Suppressor macrophage treated with lipopolysaccharide for 1 hour (primary cell): ENCODE measurements around the gene RAPGEF5.

Experiments used
- DNase-seq, 3 donors: peaks; one replicate each; pipeline ENCODE4 v3.0.0-alpha.2; 2020 to 2022

The RAPGEF5 gene

GRCh38 chr7:22210355-22210754 is 146.6 kb downstream of the RAPGEF5 start:
- DNase-seq = no peak

GRCh38 chr7:22208799-22209198 is 148.2 kb downstream of the RAPGEF5 start:
- no peak for DNase-seq

GRCh38 chr7:22207724-22208225 is 149.2 kb downstream of the RAPGEF5 start:
- DNase-seq = no peak

- no peak for DNase-seq
Measured at GRCh38 chr7:22205631-22206030, 151.3 kb downstream of the RAPGEF5 start.

DNA sequence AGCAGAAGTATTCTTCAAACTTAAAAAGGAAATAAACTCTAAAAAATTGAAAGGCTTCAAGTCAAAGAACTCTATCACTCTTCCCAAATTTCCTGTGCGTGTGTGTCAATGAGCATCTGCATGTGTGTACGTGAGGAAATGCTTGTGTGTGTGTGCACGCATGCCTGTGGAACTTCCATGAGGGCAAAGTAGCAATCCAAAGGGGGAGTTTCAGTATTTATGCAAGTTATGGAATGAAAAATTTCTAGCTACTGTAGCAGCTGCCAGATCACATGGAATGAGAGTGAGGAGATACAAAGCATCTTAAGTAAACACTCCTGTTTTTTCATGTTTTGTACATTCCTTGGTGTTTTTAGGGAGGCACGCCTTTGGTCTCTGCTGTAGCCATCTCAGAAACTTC is 152.6 kb downstream of the RAPGEF5 start:
- DNase-seq = no peak

DNA sequence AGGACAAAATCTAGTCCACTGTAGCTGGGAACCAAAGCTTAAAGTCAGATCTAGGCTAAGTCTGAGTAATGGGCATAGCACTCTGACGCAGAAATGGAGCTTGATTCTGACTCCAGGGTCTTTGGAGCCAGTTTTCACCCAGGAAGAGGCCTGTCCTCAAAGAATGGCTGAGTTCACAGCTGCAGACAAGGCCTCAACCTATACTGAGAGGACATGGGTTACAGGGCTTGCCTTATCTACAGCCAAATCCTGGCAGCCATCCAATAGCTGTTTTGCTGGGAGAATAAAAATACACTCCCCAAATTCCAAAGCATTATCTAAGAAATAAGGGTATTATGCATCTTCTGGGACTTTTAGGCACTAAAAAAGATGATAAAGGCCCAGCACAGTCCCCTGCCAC is 154.8 kb downstream of the RAPGEF5 start:
- no peak for DNase-seq

DNA sequence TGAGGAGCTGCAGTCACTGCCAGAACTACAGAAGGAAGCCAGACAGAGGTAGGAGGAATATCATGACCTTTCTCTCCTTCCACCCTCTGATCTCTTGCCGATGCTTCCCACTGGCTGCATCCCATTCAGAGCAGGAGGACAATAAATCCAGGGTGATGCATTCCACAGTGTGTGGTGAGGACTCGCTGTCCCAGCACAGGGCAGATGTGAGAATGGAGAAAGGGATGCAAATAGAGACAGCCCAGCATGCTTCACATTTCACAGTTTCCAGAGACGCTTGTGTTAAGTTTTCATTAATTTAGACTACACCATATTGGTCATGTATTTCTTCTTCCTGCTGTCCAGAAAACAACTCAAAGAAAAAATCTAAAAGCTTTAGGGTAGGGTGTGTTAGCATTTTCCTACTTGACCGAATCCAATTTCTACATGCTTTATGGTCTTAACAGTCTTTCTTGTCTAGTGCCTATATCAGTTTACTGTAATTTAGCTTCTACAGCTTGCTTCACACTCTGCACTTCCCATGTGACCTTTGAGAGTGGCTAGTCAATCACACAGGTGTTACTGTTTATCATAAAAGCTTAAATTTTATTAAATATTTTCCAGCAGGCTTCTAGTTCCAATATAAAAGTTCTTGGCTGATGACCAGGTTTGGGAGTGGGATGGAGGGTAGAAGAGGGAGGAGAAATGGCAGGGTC is 155.6 kb downstream of the RAPGEF5 start:
- DNase-seq = no peak

GRCh38 chr7:22200777-22201176 is 156.2 kb downstream of the RAPGEF5 start:
- DNase-seq = no peak

- no peak for DNase-seq
Measured at GRCh38 chr7:22200238-22200637, 156.7 kb downstream of the RAPGEF5 start.

DNA sequence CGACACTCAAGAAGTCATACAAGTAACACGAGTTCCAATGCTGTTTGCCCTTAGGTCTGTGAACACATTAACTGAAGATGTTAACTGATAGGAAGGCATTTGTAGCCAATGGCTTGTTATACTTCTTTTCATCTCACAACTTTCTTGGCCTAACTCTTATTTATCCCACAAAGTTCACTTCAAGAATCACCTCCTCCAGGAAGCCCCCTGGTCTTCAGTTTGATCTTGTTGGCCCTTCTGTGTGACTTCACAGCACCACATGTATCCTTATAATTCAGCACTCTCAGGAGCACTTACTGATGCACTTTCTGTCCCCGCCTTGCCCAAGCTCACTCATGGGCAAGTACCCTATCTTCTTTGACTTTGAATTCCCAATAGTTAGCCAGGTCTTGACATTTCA is 159.6 kb downstream of the RAPGEF5 start:
- DNase-seq = no peak

GRCh38 chr7:22196429-22196828 is 160.5 kb downstream of the RAPGEF5 start:
- DNase-seq = no peak

DNA sequence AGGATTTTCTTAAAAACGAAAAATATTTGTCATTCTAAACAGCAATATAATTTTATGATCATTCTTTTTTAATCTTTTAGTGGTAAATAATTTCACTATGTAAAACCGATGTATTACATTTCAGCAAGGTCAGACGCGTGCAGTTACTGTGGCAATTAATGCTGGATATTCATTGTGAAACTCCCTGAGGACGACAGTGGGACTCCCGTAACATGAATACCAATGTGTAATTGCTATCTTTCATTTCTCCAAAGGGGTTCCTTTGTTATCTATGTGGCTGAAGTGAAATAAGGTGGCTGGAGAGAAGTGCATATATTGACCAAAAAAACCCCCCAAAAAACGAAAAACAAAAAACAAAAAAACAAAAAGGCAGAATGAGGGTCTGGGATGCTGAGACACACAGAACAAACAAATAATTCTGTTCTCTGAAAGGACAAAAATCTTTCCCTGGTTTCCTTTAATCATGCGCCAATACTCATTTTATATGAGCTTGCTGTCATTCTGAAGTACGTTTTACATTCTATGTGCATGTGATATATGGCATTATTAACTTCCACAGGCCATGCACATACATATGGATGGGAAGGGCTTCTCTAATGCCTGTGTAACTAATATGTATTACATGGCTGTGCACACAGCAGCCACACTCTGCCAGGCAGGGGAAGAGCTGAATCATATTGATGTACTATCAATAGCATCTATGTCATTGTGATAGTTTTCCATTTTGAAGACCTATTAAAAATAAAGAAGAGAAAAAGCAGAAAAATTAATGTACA is 161.4 kb downstream of the RAPGEF5 start:
- no peak for DNase-seq

GRCh38 chr7:22194658-22195273 is 162.2 kb downstream of the RAPGEF5 start:
- DNase-seq = no peak

DNA sequence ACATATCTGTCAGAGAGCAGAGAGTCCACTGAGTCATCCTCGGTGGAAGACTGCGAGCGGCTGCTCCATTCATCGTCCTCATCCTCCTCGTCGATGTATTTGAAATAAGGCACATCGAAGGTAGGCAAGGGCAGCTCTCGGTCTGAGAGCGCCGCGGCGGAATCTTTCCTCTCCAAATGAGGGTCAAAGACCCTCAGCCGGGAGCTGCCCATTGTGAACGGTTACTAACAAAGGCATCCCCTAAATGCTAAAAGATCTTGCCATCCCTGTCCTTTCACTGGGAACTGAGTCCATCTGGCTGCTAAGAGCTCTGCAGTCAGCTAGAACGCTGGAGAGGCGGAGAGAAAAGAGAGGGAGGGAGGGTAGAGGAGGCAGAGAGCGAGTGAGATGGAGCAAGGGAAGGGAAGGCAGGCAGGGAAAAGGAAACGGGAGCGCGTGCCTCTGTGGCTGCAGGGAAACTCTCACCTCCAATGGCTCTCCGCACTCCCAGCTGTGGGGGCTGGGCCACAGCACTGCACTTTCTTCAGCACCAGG is 163.4 kb downstream of the RAPGEF5 start:
- DNase-seq = no peak

DNA sequence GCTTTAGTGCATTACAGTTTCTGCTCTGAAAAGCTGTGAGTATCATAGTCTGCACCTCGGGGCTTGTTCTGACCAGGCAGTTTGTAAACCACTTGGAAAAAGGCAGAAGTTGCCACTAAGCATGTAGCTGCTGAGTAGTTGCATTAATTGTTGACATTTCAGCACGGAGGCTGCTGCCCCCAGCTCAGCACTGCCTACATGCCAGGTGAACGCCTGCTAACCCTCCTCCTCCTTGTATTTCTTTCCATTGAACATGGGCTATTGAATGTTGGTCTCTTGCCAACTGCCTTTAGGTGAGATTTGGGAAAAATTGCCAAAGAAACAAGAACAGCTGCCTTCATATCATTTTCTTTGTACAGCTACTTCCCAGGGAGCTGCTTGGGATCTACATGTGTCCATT is 164.2 kb downstream of the RAPGEF5 start:
- DNase-seq = no peak

DNA sequence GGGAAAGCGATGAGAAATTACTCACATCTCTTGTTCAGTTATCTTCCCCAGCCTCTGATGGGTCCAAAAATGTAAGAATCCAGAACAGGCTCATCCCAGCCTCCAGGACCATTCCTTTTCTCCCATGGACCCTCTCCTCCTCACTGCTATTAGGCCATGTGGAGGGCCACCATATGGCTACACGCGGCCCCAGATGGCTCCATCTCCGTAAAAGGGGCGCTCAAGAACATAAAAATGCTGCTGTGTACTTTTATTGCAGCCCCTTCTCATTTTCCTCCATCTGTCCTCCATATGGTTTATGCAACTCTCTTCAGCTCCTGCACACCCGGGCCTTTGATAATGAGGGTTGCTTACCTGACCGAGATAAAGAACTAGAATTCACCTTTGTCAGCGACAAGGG is 166.2 kb downstream of the RAPGEF5 start:
- no peak for DNase-seq

GRCh38 chr7:22189741-22190140 is 167.2 kb downstream of the RAPGEF5 start:
- no peak for DNase-seq

- DNase-seq = no peak
Measured at GRCh38 chr7:22189230-22189629, 167.7 kb downstream of the RAPGEF5 start.

DNA sequence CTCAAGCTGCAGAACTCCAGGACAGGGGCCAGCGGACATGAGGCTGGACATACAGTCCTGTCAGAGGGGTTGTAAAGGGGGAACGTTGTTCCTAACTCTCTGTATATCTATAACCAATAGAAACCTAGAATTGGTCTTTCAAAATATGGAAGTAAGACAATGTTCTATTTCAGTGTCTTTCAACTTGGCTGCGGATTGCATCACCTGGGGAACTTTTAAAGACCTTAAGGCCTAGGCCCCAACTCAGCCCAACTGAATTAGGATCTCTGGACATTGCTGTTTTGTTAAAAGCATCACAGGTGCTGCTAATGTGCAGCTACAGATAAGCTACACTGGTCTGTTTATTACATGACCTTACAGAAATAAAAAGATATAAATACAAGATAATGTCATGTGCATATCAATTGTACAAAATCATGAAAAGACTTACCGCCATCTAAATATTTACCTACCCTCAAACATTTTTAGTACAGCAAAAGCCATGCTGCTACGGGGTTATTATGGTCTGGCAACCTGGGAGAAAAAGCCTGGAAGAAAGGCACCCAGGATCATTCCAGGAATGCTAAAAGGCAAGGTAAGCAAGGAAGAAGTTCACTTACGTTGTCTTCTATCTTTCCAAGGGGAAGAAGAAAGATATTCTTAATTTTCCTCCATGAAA is 169.1 kb downstream of the RAPGEF5 start:
- no peak for DNase-seq

DNA sequence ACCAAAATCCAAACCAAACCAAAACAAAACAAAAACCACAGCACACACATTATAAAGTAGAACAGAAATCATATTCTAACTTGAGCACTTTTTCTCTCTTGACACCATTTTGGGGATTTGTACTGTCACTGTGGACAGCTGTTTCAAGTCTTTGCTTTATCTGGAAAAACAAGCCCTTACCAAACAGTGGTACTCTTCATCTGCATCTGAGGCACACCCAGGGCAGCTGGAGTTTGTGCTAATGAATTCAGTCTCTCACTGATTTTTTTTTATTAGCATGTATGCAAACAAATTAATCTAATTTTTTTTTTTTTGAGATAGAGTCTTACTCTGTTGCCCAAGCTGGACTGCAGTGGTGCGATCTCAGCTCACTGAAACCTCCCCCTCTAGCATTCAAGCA is 171.4 kb downstream of the RAPGEF5 start:
- DNase-seq = no peak

- DNase-seq = no peak
Measured at GRCh38 chr7:22184549-22185199, 172.3 kb downstream of the RAPGEF5 start.

DNA sequence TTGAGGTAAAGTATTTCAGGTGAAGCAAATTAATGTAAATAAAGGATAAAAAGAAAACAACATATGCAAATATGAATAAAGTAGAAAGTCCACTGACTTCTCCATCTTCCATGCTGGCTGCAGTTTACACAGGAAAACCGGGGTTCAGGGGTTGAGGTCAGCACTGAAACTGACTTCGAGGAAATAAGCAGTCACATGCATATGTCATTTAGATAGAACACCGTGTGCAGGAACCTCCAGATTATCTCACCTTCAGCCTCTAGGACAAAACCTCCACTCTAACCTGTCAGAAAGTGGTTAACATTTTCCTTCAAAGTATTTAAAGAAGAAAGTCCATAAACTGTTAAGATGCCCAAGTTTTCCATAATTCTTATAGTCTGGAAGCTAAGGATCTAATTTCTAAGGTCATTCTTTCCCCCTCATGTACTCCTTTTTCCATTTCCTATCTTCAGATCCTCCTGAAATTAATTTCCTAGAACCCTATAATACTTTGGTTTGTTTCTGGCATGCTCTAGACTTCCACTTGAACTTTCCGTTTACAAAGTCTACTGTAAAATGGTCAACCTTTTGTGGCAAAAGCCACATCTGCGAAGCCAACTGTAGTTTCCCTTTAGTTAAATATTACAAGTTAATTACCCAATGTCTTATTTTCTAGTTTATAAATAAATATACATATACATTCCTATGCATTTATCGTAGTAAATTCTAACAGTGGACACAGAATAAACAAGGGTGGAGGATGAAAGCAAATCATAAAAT is 173.3 kb downstream of the RAPGEF5 start:
- DNase-seq = no peak
